Measurements from ENCODE around the gene PASD1. TPM values are rescaled to one million over a fixed set of nuclear protein-coding genes. Genes with fewer than 3 reads are reported as not detected.
A peak's percentile ranks its signal among the peaks of the same experiment; 100 is the strongest.

The PASD1 gene
- total RNA-seq, 1 experiment from 2014 or later: not detected

DNA sequence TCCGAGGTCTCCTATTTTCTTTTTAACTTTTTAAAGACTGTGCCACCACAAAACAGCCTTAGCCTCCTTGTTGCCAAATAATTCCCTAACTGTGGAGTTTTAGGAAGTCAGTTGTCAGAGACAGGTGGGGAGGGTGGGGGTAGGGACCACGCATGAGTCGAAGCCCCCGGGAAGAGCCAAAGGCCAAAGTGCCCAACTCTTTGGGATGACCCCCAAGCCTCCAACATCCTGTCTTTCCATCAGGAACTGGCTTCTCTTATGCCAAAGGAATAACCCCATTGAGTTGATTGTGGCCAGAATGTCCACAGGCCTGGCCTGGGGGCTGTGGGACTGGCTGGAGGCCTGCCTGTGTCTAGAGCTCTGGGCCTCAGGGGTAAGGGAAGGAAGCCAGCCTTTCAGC is 137.6 kb downstream of the PASD1 start:
- DNase-seq (ENCODE audit: low spot score): no peak

- no peak for DNase-seq (ENCODE audit: low spot score)
Observed at GRCh38 chrX:151701531-151701930, 138.1 kb downstream of the PASD1 start.

GRCh38 chrX:151702026-151702714 is 138.7 kb downstream of the PASD1 start:
- DNase-seq (ENCODE audit: low spot score): no peak

GRCh38 chrX:151702741-151703340 is 139.4 kb downstream of the PASD1 start:
- no peak for DNase-seq (ENCODE audit: low spot score)

- DNase-seq (ENCODE audit: low spot score): peak; percentile 16
Observed at GRCh38 chrX:151703487-151703886, 140.0 kb downstream of the PASD1 start.

DNA sequence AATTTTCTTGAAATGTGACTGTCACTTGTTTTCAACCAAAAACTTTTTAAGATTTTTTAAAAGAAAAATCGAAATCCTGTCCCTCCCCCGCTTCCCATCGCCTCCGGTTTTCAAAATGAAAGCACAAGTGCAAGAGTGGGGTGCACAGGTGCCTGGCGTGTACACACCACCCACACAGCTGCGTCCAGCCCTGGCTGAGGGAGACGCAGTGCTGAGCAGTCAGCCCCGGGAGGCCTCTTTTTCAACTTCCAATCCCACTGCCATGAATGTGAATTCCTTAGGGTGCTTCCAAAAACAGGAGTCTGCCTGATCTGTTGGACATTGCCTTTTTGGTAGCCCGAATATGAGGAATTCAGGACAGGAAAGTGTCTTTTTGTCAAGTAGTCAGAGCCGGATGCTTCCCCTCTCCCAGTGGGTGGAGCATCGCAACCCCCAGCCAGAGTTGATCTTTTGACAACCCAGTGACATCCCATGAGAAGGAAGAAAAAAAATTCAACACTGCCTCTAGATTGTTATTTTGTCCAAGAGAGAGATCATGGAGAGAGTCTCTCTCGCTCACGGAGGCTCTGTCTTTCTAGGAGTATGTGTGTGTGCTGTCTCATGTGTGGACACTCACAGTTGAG is 140.7 kb downstream of the PASD1 start:
- no peak for DNase-seq (ENCODE audit: low spot score)

- no peak for DNase-seq (ENCODE audit: low spot score)
Observed at GRCh38 chrX:151708821-151709220, 145.3 kb downstream of the PASD1 start.

- DNase-seq (ENCODE audit: low spot score): no peak
Observed at GRCh38 chrX:151710457-151710856, 147.0 kb downstream of the PASD1 start.

GRCh38 chrX:151711154-151711553 is 147.7 kb downstream of the PASD1 start:
- DNase-seq (ENCODE audit: low spot score): no peak

- peak; percentile 49 for DNase-seq (ENCODE audit: low spot score)
Observed at GRCh38 chrX:151711787-151712186, 148.3 kb downstream of the PASD1 start.

DNA sequence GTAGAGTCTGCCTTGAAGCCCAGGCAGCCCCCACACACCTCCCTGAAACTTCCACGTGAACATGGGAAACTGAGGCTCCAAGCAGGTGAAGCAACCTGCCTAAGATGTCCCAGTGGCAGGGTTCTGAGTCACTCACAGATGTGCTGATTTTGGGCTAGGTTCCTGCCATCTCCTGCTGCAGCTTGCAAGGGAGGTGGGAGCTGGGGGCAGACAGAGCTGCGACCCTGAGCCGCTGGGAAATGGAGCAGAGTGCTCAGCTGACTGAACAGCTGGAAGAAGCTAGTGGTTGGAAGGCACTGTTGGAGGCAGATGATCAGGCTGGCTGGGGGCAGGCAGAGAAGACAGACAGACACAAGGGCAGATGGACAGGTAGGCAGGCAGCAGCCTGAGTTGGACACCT is 148.8 kb downstream of the PASD1 start:
- DNase-seq (ENCODE audit: low spot score): no peak

DNA sequence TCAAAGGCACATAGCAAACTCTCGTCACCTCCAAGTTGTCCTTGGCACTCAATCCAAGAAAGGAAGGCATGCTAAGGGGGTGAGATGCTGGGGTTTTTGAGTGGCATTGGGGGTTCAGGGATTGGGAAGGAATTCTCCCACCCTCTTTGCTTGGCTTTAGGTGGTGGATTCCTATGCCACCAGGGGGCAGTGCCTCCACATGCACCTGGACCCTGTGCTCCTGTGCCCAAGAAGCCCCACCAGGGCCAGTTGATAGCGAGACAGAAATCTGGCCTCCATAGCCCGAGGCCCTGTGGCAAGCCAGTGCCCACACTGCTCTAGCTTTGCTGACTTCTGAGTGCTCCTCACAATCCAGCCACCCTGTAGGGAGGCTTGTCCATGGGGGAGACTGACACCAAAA is 150.4 kb downstream of the PASD1 start:
- peak; percentile 41 for DNase-seq (ENCODE audit: low spot score)

- no peak for DNase-seq (ENCODE audit: low spot score)
Observed at GRCh38 chrX:151714362-151714761, 150.9 kb downstream of the PASD1 start.

DNA sequence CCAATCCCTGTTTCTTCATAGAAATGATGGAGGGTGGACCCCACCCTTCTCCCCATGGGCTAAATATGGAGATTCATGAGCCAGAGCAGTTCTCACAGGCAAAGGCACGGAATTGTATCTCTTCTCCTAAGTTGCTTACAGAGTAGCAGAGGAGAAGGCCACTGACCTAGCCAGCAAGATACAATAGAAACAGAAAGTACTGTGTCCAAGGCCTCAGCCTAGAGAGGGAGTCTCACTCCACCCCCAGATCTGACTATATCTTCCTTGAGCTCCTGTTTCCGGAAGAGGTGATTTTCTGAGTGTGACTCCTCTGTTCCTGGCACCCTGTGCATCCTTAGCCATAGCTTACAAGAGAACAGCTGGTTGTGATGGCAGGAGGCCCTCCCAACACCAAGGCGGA is 152.3 kb downstream of the PASD1 start, which contains the start of gene FATE1:
Gene FATE1, plus strand, starts transcription at position 284 of the 400 bp plus-strand sequence. Its CDS starts 85 bp downstream, at position 369.
- no peak for DNase-seq (ENCODE audit: low spot score)

DNA sequence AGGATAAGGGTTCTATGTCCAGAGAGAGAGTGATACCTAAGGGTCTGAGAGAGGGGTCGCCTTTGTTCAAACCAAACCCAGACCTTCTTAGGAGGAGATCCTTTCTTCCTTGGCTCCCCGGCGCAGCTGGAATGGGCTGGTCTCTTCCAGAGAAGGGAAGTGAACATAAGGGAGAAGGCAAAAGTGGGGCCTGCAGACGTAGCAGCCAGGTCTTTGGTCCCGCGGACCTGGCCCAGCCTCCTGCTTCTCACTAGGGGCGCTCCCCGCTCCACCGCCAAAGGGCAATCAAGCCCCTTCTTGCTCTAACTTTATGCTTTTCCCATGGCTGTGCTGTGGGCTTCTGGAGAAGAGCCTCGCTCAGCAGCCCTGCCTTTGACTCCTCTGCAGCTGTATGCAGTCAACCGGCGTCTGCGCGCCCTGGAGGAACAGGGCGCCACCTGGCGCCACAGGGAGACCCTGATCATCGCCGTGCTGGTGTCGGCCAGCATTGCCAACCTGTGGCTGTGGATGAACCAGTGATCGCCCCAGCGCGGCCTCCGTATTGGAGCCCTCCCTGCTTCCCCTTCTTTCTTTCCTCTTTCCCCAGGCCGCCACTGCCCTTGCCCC is 158.9 kb downstream of the PASD1 start:
- no peak for DNase-seq (ENCODE audit: low spot score)

- no peak for DNase-seq (ENCODE audit: low spot score)
Observed at GRCh38 chrX:151723156-151723760, 159.8 kb downstream of the PASD1 start.

GRCh38 chrX:151724563-151725337 is 161.3 kb downstream of the PASD1 start:
- no peak for DNase-seq (ENCODE audit: low spot score)

GRCh38 chrX:151725338-151725614 is 161.8 kb downstream of the PASD1 start:
- no peak for DNase-seq (ENCODE audit: low spot score)
